ENCODE data around the gene SHD. TPM values are rescaled to one million over a fixed set of nuclear protein-coding genes. Genes with fewer than 3 reads are reported as not detected.

The SHD gene
- total and polyA plus RNA-seq, 2 of the 8 experiments (the other 6 are each of a cell fraction or from before 2014, with no cell fraction given) = 5.8 to 10.7 TPM

DNA sequence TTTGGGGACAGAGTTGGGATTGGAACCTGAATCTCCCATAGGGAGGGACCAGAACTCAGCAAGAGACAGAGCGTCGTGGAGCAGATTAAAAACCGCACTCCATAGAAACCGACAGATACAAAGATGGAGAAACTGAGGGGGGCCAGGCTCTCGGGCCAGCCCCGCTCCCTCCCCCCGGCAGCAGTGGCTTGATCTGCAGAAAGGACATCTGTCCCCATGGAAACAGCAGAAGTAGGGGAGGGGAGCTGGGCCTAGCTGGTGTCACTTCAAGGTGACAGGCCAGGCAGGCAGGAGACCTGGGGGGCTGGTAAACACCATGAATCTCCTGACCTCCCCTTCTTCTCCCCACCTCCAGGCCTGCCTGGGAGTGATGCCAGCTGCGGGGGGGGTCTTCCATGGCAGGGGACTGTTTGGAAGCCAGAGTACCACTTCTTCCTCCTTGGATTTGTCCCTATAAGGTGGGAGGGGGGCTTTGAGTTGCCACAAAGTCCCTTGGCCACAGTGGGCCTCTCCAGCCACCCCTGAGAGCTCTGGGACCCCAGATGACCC is 12.2 kb downstream of the SHD start:
- POLR2A ChIA-PET (ENCODE audit: partially characterized antibody) = interaction anchor here (0.7 to 1.9 kb wide), 7 partner anchors 11 to 118 kb away, joined by 3 to 4 read pairs (median 3); partner anchors contain the start of genes CHAF1A and TMIGD2
- Histone ChIP-seq H4K5ac (ENCODE audit: insufficient read length, low read depth, low read length) (no peak overlapping the region), H3K4me2 (ENCODE audit: insufficient read depth in 1 of 2, low read depth in 2 of 2, low read length in 2 of 2) (no peak overlapping the region), H4K20me1 (replicated peaks in 1 of 2; ENCODE audit: control insufficient read depth in 1 of 2, insufficient read depth in 2 of 2, low read length in 2 of 2) (no peaks in the 10 kb centered on the region), H3K4me3 (ENCODE audit: extremely low read depth in 1 of 4, insufficient read depth in 2 of 4, low read depth in 3 of 4, low read length in 4 of 4) (no peak overlapping the region), H3K27me3 (replicated peaks in 1 of 4; ENCODE audit: control insufficient read depth in 3 of 4, extremely low read depth in 1 of 4, insufficient read depth in 3 of 4, low read length in 3 of 4) (no peaks in the 10 kb centered on the region; a peak in 1 of 7 replicates), H2AK5ac (ENCODE audit: low read depth, low read length) (no peak overlapping the region), H3K18ac (ENCODE audit: extremely low read depth, low read length) (no peak overlapping the region), H3K36me3 (ENCODE audit: control insufficient read depth in 2 of 4, insufficient read depth in 4 of 4, low read length in 3 of 4) (no peaks in the 10 kb centered on the region), H3K23ac (ENCODE audit: insufficient read length) (no peak overlapping the region), H3K14ac (ENCODE audit: insufficient read length) (no peak overlapping the region), H3K79me1 (ENCODE audit: low read depth, low read length) (no peaks in the 10 kb centered on the region), H3K9ac (replicated peaks in 1 of 4; ENCODE audit: extremely low read depth in 1 of 4, low read depth in 3 of 4, low read length in 3 of 4) (no peak overlapping the region), H2AFZ (ENCODE audit: low read length) (no peak overlapping the region), H3K23me2 (ENCODE audit: low read depth, low read length) (no peaks in the 10 kb centered on the region), H2BK12ac (ENCODE audit: low read depth, low read length) (no peak overlapping the region), H2BK15ac (ENCODE audit: low read length) (no peak overlapping the region), H4K8ac (ENCODE audit: extremely low read depth, insufficient read depth, low read length) (no peak overlapping the region; the same call in 1 of the 2 replicates), H3K27ac (ENCODE audit: low read depth, low read length) (no peak overlapping the region), H3K9me3 (ENCODE audit: insufficient read depth in 2 of 2, low read depth in 1 of 2, low read length in 1 of 2) (no peaks in the 10 kb centered on the region), H2BK120ac (replicated peaks; ENCODE audit: low read depth, low read length) (no peak overlapping the region), H3K56ac (replicated peaks; ENCODE audit: insufficient read length, low read depth, low read length) (no peak overlapping the region), H3K4me1 (replicated peaks in 1 of 4; ENCODE audit: control insufficient read depth in 3 of 4, insufficient read depth in 4 of 4, low read length in 3 of 4) (peaks cover 0 to 4% (median 0%) of the 10 kb centered on the region in 4 experiments; a peak in 2 of 7 replicates), H2BK5ac (ENCODE audit: low read depth, low read length) (no peak overlapping the region), H3K79me2 (ENCODE audit: control insufficient read depth in 1 of 2, insufficient read depth in 2 of 2, low read length in 2 of 2) (no peaks in the 10 kb centered on the region), H4K91ac (replicated peaks; ENCODE audit: insufficient read length, low read length) (no peak overlapping the region), H2BK20ac (ENCODE audit: low read length) (no peak overlapping the region), H3K4ac (replicated peaks; ENCODE audit: insufficient read length, low read depth, low read length) (no peak overlapping the region)
- no peak for FAIRE-seq
- TF ChIP-seq CBX8 (IDR thresholded peaks at IDR 0.05; ENCODE audit: borderline replicate concordance, low read depth, low read length) = no peak
- no peak for DNase-seq (ENCODE audit: low read depth in 1 of 2, low spot score in 2 of 2)
- CTCF ChIA-PET (ENCODE audit: partially characterized antibody) = interaction anchor here (1.2 to 1.5 kb wide), 2 partner anchors 25 to 35 kb away, joined by 3 to 5 read pairs; no protein-coding TSS in a partner anchor
- 88% methylated on average over 8 of the region's 8 CpGs; no CpG with 5 or more reads in 1 of the 2 experiments for WGBS, 2 experiments (ENCODE audit: extremely low coverage in 1 of 2, insufficient coverage in 1 of 2, insufficient read length in 1 of 2, insufficient replicate concordance in 2 of 2, low coverage in 1 of 2, low lambda C conversion rate in 2 of 2, missing lambda C conversion rate in 1 of 2)
